Stimulated activated naive CD8-positive, alpha-beta T cell treated with anti-CD3 and anti-CD28 coated beads, Interleukin-15, amount 100 ng/mL, for 72 hours (primary cell): ENCODE results near the gene DNAAF1.
"Not testable (repeated sequence)": the region's sequence is repeated elsewhere in the genome, so short reads cannot be mapped to it uniquely, and the experiment has no call there.

Experiments used
- ATAC-seq: fragments of 150-1000 bp; cut with Tn5 transposase; 2 replicates; pipeline ENCODE4 v1.10.0; 2021; ENCODE audit warnings: mild to moderate bottlenecking, moderate library complexity
- DNase-seq, 2 donors: peaks; one replicate each; pipeline ENCODE4 v3.0.0; 2021 to 2022
- H3K27ac Mint-ChIP-seq, 2 donors: one replicate each; pipeline ENCODE4 v1.8.0; 2022; ENCODE audit warnings: mild to moderate bottlenecking in 2 of 2, mixed read lengths in 2 of 2, moderate library complexity in 2 of 2
- H3K27me3 Mint-ChIP-seq: one replicate; pipeline ENCODE4 v1.8.0; 2022; ENCODE audit warnings: mixed read lengths
- H3K4me1 Mint-ChIP-seq: one replicate; pipeline ENCODE4 v1.8.0; 2022; ENCODE audit warnings: mild to moderate bottlenecking, mixed read lengths
- H3K4me3 Mint-ChIP-seq, 2 donors: one replicate each; pipeline ENCODE4 v1.8.0; 2022; ENCODE audit warnings: mild to moderate bottlenecking in 2 of 2, mixed read lengths in 2 of 2, moderate library complexity in 1 of 2
- H3K9me3 Mint-ChIP-seq, 2 donors: one replicate each; pipeline ENCODE4 v1.8.0; 2022; ENCODE audit warnings: mixed read lengths in 2 of 2

DNAAF1 gene

DNA sequence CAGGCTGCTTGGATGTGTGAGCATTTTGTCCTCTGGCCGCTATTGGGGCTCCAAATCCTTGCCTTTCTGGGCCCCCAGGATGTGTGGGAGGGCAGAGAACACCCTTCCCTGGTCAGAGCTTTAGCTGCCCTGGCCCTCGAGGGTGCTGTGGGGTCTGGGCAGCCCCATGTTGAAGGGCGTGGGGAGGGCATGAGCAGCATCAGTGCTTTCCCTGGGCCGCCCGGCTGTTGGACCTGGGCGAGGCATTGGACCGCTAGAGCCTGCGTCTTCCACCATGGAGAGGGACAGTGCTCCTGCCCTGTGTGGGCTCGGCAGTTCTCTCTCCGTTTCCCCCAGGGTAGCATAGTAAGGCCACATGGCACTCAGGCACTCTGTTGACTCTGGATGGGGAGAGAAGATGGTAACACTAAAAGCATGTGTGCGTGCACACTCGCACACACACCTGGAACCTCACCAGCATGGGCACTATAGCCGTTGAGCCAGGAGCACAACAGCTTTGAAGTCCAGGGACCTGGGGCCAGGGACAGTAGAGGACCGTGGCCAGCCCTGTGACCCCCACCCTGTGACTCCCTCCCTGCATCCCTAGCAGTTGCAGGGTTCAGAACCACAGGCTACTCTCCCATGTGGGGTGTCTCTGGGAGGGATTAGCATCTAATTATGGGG is 52.5 kb downstream of the DNAAF1 start:
- DNase-seq (no peak), ATAC-seq (no peak)
- Mint-ChIP-seq H3K9me3 (no peaks in the 10 kb centered on the region), H3K4me3 (no peak overlapping the region), H3K27ac (peak overlapping the region in 1 of 2 donors; percentile 82), H3K4me1 (peaks cover 24% of the 10 kb centered on the region), H3K27me3 (no peaks in the 10 kb centered on the region)

GRCh38 chr16:84198401-84198800 is 53.3 kb downstream of the DNAAF1 start:
- Mint-ChIP-seq H3K4me1 (peaks cover 17% of the 10 kb centered on the region), H3K4me3 (no peak overlapping the region), H3K27me3 (no peaks in the 10 kb centered on the region), H3K9me3 (no peaks in the 10 kb centered on the region), H3K27ac (peak overlapping the region in 1 of 2 donors; percentile 45)
- DNase-seq, result no peak
- ATAC-seq, result no peak

GRCh38 chr16:84199097-84199496 is 54.0 kb downstream of the DNAAF1 start:
- DNase-seq (no peak), ATAC-seq (no peak)
- Mint-ChIP-seq H3K27me3 (no peaks in the 10 kb centered on the region), H3K27ac (no peak overlapping the region), H3K4me3 (no peak overlapping the region), H3K4me1 (peaks cover 10% of the 10 kb centered on the region), H3K9me3 (no peaks in the 10 kb centered on the region)

DNA sequence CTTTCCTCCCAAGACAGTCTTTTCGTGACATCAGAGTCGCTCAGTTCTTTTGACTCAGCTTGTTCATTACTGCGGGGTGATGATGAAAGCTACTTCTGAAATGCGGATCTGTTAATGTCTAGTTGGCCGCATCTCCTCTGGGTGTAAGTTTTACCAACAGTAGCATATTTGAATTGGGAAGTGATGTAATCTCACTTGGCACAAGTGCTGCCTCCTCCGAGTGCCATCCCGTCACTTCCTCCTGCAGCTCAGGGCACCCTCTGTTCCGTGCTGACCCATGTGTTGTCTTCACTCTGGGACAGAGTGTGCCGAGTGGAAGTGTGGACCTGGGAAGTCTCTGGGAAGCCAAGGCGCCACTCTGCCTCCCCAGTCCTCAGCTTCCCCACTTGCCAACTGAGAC is 54.8 kb downstream of the DNAAF1 start:
- ATAC-seq, result no peak
- Mint-ChIP-seq H3K27me3 (no peaks in the 10 kb centered on the region), H3K4me3 (no peak overlapping the region), H3K4me1 (peaks cover 3% of the 10 kb centered on the region), H3K27ac (no peak overlapping the region), H3K9me3 (no peaks in the 10 kb centered on the region)
- no peak for DNase-seq

GRCh38 chr16:84204551-84204950 is 59.4 kb downstream of the DNAAF1 start:
- not testable (repeated sequence) for H3K27me3 Mint-ChIP-seq, H3K4me3 Mint-ChIP-seq, ATAC-seq, DNase-seq, H3K9me3 Mint-ChIP-seq, H3K4me1 Mint-ChIP-seq, H3K27ac Mint-ChIP-seq

DNA sequence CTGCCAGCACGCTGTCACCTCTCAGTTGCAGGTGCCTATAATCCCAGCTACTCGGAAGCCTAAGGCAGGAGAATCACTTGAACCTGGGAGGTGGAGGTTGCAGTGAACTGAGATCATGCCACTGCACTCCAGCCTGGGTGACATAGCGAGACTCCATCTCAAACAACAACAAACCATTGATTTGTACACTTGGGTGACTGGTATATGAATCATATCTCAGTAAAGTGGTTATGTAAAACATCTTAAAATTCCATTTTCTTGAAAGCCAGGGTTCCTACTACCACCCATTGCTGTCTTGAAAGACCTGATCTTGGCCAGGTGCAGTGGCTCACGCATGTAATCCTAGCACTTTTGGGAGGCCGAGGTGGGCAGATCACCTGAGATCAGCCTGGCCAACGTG is 60.0 kb downstream of the DNAAF1 start:
- H3K9me3 Mint-ChIP-seq, H3K27ac Mint-ChIP-seq, H3K4me3 Mint-ChIP-seq: not testable (repeated sequence)

GRCh38 chr16:84205976-84206691 is 61.0 kb downstream of the DNAAF1 start:
- no peak overlapping the region for H3K4me3 Mint-ChIP-seq
- H3K9me3 Mint-ChIP-seq, result no peaks in the 10 kb centered on the region
- no peaks in the 10 kb centered on the region for H3K27me3 Mint-ChIP-seq
- DNase-seq (no peak), ATAC-seq (no peak)
- H3K27ac Mint-ChIP-seq, result peak overlapping the region in 1 of 2 donors; percentile 80
- H3K4me1 Mint-ChIP-seq, result peaks cover 6% of the 10 kb centered on the region

More for the DNA sequence above, 60.0 kb downstream of the DNAAF1 start:
- not testable (repeated sequence) for H3K27me3 Mint-ChIP-seq, ATAC-seq, DNase-seq, H3K4me1 Mint-ChIP-seq

GRCh38 chr16:84207251-84207650 is 62.1 kb downstream of the DNAAF1 start:
- Mint-ChIP-seq H3K27ac (peak overlapping the region in 1 of 2 donors; percentile 16), H3K4me1 (peaks cover 6% of the 10 kb centered on the region), H3K27me3 (no peaks in the 10 kb centered on the region), H3K9me3 (no peaks in the 10 kb centered on the region), H3K4me3 (no peak overlapping the region)
- DNase-seq, result no peak
- ATAC-seq, result no peak

- ATAC-seq (no peak), DNase-seq (no peak)
- Mint-ChIP-seq H3K9me3 (no peaks in the 10 kb centered on the region), H3K27me3 (no peaks in the 10 kb centered on the region), H3K4me3 (no peak overlapping the region), H3K4me1 (peaks cover 6% of the 10 kb centered on the region), H3K27ac (no peak overlapping the region)
These were observed 62.8 kb downstream of the DNAAF1 start for GRCh38 chr16:84207879-84208278.

- DNase-seq (no peak), ATAC-seq (no peak)
- Mint-ChIP-seq H3K27ac (peak overlapping the region in 1 of 2 donors; percentile 7), H3K9me3 (no peaks in the 10 kb centered on the region), H3K4me3 (no peak overlapping the region), H3K4me1 (peaks cover 6% of the 10 kb centered on the region), H3K27me3 (peaks cover under 1% of the 10 kb centered on the region)
These were observed 64.9 kb downstream of the DNAAF1 start for GRCh38 chr16:84209989-84210388.

DNA sequence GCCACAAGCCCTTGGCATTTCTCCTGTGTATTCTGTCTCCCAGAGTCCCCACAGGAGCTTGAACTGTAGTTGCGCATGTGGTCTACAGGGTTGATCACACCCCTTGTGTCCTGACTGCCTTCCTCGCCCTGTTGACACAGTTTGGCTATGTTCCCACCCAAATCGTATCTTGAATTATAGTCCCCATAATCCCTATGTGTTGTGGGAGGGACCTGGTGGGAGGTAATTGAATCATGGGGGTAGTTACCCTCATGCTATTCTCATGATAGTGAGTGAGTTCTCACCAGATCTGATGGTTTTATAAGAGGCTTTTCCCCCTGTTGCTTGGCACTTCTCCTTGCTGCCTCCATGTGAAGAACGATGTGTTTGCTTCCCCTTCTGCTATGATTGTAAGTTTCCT is 67.0 kb downstream of the DNAAF1 start:
- Mint-ChIP-seq H3K27me3 (peaks cover 7% of the 10 kb centered on the region), H3K4me3 (no peak overlapping the region), H3K27ac (no peak overlapping the region), H3K4me1 (peaks cover 6% of the 10 kb centered on the region), H3K9me3 (no peaks in the 10 kb centered on the region)
- ATAC-seq (no peak), DNase-seq (no peak)

- peaks cover 7% of the 10 kb centered on the region for H3K27me3 Mint-ChIP-seq
- H3K9me3 Mint-ChIP-seq, result no peaks in the 10 kb centered on the region
- no peak overlapping the region for H3K4me3 Mint-ChIP-seq
- DNase-seq (no peak), ATAC-seq (no peak)
- peak overlapping the region in 1 of 2 donors; percentile 29 for H3K27ac Mint-ChIP-seq
- peaks cover 6% of the 10 kb centered on the region for H3K4me1 Mint-ChIP-seq
These were observed 67.5 kb downstream of the DNAAF1 start for GRCh38 chr16:84212631-84213030.

- DNase-seq, result no peak
- ATAC-seq, result no peak
- H3K4me1 Mint-ChIP-seq, result no peaks in the 10 kb centered on the region
- H3K9me3 Mint-ChIP-seq, result no peaks in the 10 kb centered on the region
- peaks cover 16% of the 10 kb centered on the region for H3K27me3 Mint-ChIP-seq
- no peak overlapping the region for H3K4me3 Mint-ChIP-seq
- H3K27ac Mint-ChIP-seq, result no peak overlapping the region
These were observed 69.5 kb downstream of the DNAAF1 start for GRCh38 chr16:84214451-84215066.

DNA sequence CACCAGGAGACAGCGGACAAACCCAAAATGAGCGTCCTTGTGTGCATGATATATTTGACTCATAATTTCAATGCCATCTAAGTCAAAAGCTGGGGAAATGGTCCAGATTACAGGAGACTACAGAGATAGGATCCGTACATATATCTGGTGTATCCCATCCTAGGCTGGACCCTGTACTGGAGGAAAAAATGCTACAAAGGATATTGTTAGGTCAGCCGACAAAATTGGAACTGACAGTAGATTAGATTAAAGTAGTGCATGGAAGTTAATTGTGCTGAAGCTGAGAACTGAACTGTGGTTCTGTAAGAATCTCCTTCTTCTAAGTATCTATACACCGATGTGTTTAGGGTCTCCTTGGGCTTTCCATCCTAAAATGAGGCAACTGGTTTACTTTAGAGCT is 70.4 kb downstream of the DNAAF1 start:
- H3K27ac Mint-ChIP-seq, result no peak overlapping the region
- no peak overlapping the region for H3K4me3 Mint-ChIP-seq
- no peaks in the 10 kb centered on the region for H3K4me1 Mint-ChIP-seq
- no peaks in the 10 kb centered on the region for H3K9me3 Mint-ChIP-seq
- no peak for ATAC-seq
- H3K27me3 Mint-ChIP-seq, result peaks cover 16% of the 10 kb centered on the region
- DNase-seq, result no peak

GRCh38 chr16:84216144-84216543 is 71.0 kb downstream of the DNAAF1 start:
- peaks cover 16% of the 10 kb centered on the region for H3K27me3 Mint-ChIP-seq
- not testable (repeated sequence) for DNase-seq, H3K4me3 Mint-ChIP-seq, H3K4me1 Mint-ChIP-seq, H3K27ac Mint-ChIP-seq, H3K9me3 Mint-ChIP-seq, ATAC-seq

DNA sequence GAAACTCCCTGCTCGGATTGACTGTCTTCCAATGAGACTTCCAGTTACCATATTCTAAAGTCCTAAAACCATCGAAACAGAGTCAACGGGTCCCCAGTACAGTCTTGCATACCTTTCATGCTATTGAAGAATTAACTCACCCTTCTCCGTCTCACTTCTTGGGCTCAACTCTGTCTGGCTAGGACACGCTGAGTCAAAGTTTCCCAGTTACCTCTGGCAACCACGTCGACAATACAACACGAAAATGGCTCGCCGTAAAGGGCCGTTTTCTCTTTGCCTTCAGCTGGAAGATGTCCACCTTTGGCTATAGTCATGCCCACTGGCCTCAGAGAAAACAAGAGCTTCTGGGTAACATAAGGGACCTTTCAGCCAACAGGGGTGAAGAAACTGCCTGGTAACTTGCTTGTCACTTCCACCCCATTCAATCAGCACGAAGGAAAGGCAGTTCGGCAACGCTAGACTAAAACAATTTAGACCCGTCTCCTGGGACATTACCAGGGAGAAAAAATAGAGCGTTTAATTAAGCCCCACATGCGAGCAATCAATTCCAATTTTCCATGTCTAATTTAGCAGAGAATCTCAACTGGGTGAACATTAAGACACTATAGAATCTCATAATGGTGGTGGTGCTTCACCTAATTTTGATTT is 73.2 kb downstream of the DNAAF1 start:
- Mint-ChIP-seq H3K9me3 (no peaks in the 10 kb centered on the region), H3K4me3 (no peak overlapping the region), H3K27me3 (peaks cover 16% of the 10 kb centered on the region), H3K4me1 (no peaks in the 10 kb centered on the region), H3K27ac (no peak overlapping the region)
- ATAC-seq (no peak), DNase-seq (no peak)
